K562 (cell line): ENCODE measurements around the gene CTSW. TPM values are rescaled to one million over a fixed set of nuclear protein-coding genes. Genes with fewer than 3 reads are reported as not detected.
A peak's percentile ranks its signal among the peaks of the same experiment; 100 is the strongest.

Experiments
- ARID2 ChIP-seq: fragments of 450-650 bp; IDR thresholded peaks from 2 replicates; pipeline ENCODE4 v1.6.1; 2017; ENCODE audit warnings: antibody characterized with exemption, mild to moderate bottlenecking
- CBFB ChIP-seq: sonication (generic); formaldehyde crosslinking; IDR thresholded peaks from 2 replicates; pipeline ENCODE4 v1.4.0; 2020; ENCODE audit warnings: mild to moderate bottlenecking, missing genetic modification reagents
- DDX20 ChIP-seq: fragments of 450-650 bp; IDR thresholded peaks from 2 replicates; pipeline ENCODE4 v1.6.1; 2016; ENCODE audit warnings: missing genetic modification characterization, low read depth, mild to moderate bottlenecking, missing compliant biosample characterization, moderate library complexity
- ETV6 ChIP-seq, 3 experiments: fragments of 150-350 bp in 1 of 3; sonication (generic) in 1 of 3; formaldehyde crosslinking in 1 of 3; IDR thresholded peaks; 2 replicates each; pipeline versions ENCODE4 v1.6.1 to v1.8.0; 2014 to 2022; ENCODE audit warnings: borderline replicate concordance in 2 of 3, low read depth in 2 of 3, antibody characterized with exemption in 1 of 3, low read length in 1 of 3, mild to moderate bottlenecking in 1 of 3, missing genetic modification reagents in 1 of 3
- FOXJ3 ChIP-seq: sonication (generic); formaldehyde crosslinking; IDR thresholded peaks from 2 replicates; pipeline ENCODE4 v1.4.0; 2020; ENCODE audit warnings: mild to moderate bottlenecking, missing genetic modification reagents
- HDAC2 ChIP-seq: fragments of 450-650 bp; IDR thresholded peaks from 2 replicates; pipeline ENCODE4 v1.6.1; 2016; ENCODE audit warnings: mild to moderate bottlenecking
- SIN3B ChIP-seq: fragments of 450-650 bp; IDR thresholded peaks from 2 replicates; pipeline ENCODE4 v1.6.1; 2017; ENCODE audit warnings: low read depth, mild to moderate bottlenecking, moderate library complexity
- SRSF1 ChIP-seq: fragments of 200-400 bp; formaldehyde crosslinking; IDR thresholded peaks from 2 replicates; pipeline ENCODE4 v1.6.1; 2017; ENCODE audit warnings: mild to moderate bottlenecking, low read depth, low read length, moderate library complexity
- ZC3H11A ChIP-seq: IDR thresholded peaks from 2 replicates; pipeline ENCODE4 v1.6.1; 2012; ENCODE audit warnings: low read depth, low read length, improper control_type of control experiment
- ZSCAN32 ChIP-seq: fragments of 450-650 bp; formaldehyde crosslinking; IDR thresholded peaks from 2 replicates; pipeline ENCODE4 v1.4.0; 2020; ENCODE audit warnings: mild to moderate bottlenecking, moderate library complexity
- polyA plus RNA-seq, 8 experiments: library from polyadenylated mRNA; depleted of rRNA in 4 of 8; stranded (reverse) in 5 of 8; unstranded in 3 of 8; fragments of >200 nt; fragmentation: Nextera tagmentation in 2 of 8; fragmentation: Illumina TruSeq in 1 of 8; extraction: Ambion mirVana in 2 of 8; extraction: Trizol in 1 of 8; gene quantifications; 2 replicates each; pipeline versions ENCODE4 v1.2.1 to v1.2.3, GENCODE V29; 2011 to 2014; ENCODE audit warnings: inconsistent platforms in 1 of 8, missing spikeins in 1 of 8
- total RNA-seq, 7 experiments: library from RNA; depleted of rRNA in 6 of 7; stranded (reverse); fragments of >200 nt in 6 of 7; fragmentation: Illumina TruSeq in 2 of 7; extraction: Trizol in 2 of 7; gene quantifications; 2 replicates each; pipeline versions ENCODE4 v1.2.1 to v1.2.3, GENCODE V29; 2011 to 2021; ENCODE audit warnings: low replicate concordance in 1 of 7
- TF ChIP-seq, protein P1 (sequence below): fragments of 200-800 bp; sonication (Bioruptor generic); IDR thresholded peaks from 2 replicates; pipeline ENCODE4 v1.6.1; 2017; ENCODE audit warnings: missing genetic modification characterization, missing compliant biosample characterization
- TF ChIP-seq, protein P2 (sequence below): fragments of 250-450 bp; sonication (Bioruptor Pico); IDR thresholded peaks from 2 replicates; pipeline ENCODE4 v1.5.0; 2021
- TF ChIP-seq, protein P3 (sequence below): fragments of 450-650 bp; IDR thresholded peaks from 2 replicates; pipeline ENCODE4 v1.6.1; 2017; ENCODE audit warnings: mild to moderate bottlenecking, moderate library complexity
- TF ChIP-seq, protein P4 (sequence below): fragments of 450-650 bp; IDR thresholded peaks from 2 replicates; pipeline ENCODE4 v1.6.1; 2016; ENCODE audit warnings: mild to moderate bottlenecking
- TF ChIP-seq, protein P5 (sequence below): fragments of 150-350 bp; IDR thresholded peaks from 2 replicates; pipeline ENCODE4 v1.6.1; 2014; ENCODE audit warnings: low read depth, mild to moderate bottlenecking, low read length, borderline replicate concordance
- TF ChIP-seq, protein P6 (sequence below): fragments of 250-450 bp; sonication (Bioruptor Pico); IDR thresholded peaks from 2 replicates; pipeline ENCODE4 v1.8.0; 2022; ENCODE audit warnings: moderate library complexity, mild to moderate bottlenecking, inconsistent platforms

Gene CTSW
- total and polyA plus RNA-seq, 9 of the 15 experiments (the other 6 are each of a cell fraction or from before 2014, with no cell fraction given), result 0.04 TPM; not detected in 8

DNA sequence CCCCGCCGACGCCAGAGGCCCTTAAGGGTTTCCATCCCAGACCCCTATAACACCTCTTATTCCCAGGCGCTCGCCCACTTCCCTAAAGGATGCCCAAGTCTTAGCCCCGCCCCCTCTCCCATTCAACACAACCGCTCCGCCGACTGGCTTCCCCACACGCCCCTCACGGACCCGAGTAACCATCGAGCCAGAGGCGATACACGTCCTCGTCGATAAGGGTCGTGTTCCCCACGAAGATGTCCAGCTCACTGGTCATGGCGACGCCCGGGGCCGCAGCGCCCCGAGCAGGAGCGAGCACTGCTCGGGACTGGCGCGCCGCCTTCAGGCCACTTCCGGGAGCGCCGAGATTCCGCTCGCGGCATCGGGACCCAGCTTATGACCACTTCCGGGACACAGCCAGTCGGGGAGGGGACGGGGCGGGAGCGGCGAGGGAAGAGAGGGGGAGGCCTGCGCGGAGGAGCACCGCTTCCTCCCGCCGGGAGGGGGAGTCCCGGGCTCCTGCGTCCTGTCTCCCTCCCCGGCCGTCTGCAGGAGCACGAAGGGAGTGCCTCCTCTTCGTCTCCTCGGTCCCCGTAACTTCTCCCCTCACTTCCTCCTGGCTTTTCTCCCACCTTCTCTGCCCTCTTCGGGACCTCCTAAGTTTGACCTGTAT is 8.7 kb downstream of the CTSW start, which contains the start of gene FIBP (continued):
- no peak for TF ChIP-seq ARID2
- no peak for TF ChIP-seq SRSF1
- TF ChIP-seq, protein P1, sequence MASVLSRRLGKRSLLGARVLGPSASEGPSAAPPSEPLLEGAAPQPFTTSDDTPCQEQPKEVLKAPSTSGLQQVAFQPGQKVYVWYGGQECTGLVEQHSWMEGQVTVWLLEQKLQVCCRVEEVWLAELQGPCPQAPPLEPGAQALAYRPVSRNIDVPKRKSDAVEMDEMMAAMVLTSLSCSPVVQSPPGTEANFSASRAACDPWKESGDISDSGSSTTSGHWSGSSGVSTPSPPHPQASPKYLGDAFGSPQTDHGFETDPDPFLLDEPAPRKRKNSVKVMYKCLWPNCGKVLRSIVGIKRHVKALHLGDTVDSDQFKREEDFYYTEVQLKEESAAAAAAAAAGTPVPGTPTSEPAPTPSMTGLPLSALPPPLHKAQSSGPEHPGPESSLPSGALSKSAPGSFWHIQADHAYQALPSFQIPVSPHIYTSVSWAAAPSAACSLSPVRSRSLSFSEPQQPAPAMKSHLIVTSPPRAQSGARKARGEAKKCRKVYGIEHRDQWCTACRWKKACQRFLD (CRISPR knock-in tag), result peak; percentile 98
- TF ChIP-seq, protein P2, sequence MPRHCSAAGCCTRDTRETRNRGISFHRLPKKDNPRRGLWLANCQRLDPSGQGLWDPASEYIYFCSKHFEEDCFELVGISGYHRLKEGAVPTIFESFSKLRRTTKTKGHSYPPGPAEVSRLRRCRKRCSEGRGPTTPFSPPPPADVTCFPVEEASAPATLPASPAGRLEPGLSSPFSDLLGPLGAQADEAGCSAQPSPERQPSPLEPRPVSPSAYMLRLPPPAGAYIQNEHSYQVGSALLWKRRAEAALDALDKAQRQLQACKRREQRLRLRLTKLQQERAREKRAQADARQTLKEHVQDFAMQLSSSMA (CRISPR knock-in tag), result peak; percentile 17; the same call in 1 of the 2 replicates
- no peak for TF ChIP-seq ZSCAN32 (CRISPR knock-in tag)
- no peak for TF ChIP-seq ZC3H11A
- peak; percentile 76; the same call in 1 of the 2 replicates for TF ChIP-seq CBFB (CRISPR knock-in tag)
- no peak for TF ChIP-seq FOXJ3 (CRISPR knock-in tag)
- TF ChIP-seq, protein P3, sequence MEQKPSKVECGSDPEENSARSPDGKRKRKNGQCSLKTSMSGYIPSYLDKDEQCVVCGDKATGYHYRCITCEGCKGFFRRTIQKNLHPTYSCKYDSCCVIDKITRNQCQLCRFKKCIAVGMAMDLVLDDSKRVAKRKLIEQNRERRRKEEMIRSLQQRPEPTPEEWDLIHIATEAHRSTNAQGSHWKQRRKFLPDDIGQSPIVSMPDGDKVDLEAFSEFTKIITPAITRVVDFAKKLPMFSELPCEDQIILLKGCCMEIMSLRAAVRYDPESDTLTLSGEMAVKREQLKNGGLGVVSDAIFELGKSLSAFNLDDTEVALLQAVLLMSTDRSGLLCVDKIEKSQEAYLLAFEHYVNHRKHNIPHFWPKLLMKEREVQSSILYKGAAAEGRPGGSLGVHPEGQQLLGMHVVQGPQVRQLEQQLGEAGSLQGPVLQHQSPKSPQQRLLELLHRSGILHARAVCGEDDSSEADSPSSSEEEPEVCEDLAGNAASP, result no peak
- peak; percentile 87 for TF ChIP-seq SIN3B
- TF ChIP-seq ETV6 (IDR thresholded peaks at IDR 0.05; ENCODE audit: borderline replicate concordance in 1 of 2, low read depth in 2 of 2, low read length in 1 of 2), result peak; percentile 52 to 72; a peak in 2 of 4 replicates
- TF ChIP-seq ETV6 (CRISPR knock-in tag; IDR thresholded peaks at IDR 0.05; ENCODE audit: borderline replicate concordance), result no peak
- TF ChIP-seq, protein P4, sequence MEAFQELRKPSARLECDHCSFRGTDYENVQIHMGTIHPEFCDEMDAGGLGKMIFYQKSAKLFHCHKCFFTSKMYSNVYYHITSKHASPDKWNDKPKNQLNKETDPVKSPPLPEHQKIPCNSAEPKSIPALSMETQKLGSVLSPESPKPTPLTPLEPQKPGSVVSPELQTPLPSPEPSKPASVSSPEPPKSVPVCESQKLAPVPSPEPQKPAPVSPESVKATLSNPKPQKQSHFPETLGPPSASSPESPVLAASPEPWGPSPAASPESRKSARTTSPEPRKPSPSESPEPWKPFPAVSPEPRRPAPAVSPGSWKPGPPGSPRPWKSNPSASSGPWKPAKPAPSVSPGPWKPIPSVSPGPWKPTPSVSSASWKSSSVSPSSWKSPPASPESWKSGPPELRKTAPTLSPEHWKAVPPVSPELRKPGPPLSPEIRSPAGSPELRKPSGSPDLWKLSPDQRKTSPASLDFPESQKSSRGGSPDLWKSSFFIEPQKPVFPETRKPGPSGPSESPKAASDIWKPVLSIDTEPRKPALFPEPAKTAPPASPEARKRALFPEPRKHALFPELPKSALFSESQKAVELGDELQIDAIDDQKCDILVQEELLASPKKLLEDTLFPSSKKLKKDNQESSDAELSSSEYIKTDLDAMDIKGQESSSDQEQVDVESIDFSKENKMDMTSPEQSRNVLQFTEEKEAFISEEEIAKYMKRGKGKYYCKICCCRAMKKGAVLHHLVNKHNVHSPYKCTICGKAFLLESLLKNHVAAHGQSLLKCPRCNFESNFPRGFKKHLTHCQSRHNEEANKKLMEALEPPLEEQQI, result no peak
- TF ChIP-seq, protein P5, sequence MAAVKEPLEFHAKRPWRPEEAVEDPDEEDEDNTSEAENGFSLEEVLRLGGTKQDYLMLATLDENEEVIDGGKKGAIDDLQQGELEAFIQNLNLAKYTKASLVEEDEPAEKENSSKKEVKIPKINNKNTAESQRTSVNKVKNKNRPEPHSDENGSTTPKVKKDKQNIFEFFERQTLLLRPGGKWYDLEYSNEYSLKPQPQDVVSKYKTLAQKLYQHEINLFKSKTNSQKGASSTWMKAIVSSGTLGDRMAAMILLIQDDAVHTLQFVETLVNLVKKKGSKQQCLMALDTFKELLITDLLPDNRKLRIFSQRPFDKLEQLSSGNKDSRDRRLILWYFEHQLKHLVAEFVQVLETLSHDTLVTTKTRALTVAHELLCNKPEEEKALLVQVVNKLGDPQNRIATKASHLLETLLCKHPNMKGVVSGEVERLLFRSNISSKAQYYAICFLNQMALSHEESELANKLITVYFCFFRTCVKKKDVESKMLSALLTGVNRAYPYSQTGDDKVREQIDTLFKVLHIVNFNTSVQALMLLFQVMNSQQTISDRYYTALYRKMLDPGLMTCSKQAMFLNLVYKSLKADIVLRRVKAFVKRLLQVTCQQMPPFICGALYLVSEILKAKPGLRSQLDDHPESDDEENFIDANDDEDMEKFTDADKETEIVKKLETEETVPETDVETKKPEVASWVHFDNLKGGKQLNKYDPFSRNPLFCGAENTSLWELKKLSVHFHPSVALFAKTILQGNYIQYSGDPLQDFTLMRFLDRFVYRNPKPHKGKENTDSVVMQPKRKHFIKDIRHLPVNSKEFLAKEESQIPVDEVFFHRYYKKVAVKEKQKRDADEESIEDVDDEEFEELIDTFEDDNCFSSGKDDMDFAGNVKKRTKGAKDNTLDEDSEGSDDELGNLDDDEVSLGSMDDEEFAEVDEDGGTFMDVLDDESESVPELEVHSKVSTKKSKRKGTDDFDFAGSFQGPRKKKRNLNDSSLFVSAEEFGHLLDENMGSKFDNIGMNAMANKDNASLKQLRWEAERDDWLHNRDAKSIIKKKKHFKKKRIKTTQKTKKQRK, result no peak
- no peak for TF ChIP-seq DDX20 (tag)
- peak; percentile 59 for TF ChIP-seq HDAC2
- TF ChIP-seq, protein P6, sequence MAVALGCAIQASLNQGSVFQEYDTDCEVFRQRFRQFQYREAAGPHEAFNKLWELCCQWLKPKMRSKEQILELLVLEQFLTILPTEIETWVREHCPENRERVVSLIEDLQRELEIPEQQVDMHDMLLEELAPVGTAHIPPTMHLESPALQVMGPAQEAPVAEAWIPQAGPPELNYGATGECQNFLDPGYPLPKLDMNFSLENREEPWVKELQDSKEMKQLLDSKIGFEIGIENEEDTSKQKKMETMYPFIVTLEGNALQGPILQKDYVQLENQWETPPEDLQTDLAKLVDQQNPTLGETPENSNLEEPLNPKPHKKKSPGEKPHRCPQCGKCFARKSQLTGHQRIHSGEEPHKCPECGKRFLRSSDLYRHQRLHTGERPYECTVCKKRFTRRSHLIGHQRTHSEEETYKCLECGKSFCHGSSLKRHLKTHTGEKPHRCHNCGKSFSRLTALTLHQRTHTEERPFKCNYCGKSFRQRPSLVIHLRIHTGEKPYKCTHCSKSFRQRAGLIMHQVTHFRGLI (CRISPR knock-in tag), result no peak
